HEK293 (cell line): Measurements from ENCODE around the gene CD302.

ENCODE experiments used
- CTCF ChIA-PET: fragments of 350-600 bp; formaldehyde crosslinking; extraction: SDS; loops from one replicate; lab custom pipeline; 2021; ENCODE audit warnings: antibody characterized with exemption; lab: Yijun Ruan, JAX
- POLR2A ChIA-PET: fragments of 300-600 bp; formaldehyde crosslinking; extraction: SDS; loops from one replicate; lab custom pipeline; 2020; ENCODE audit warnings: antibody characterized with exemption, inconsistent platforms; lab: Yijun Ruan, JAX
- H3K27ac ChIP-seq: fragments of 200-500 bp; sonication (Bioruptor generic); 2 replicates; pipeline ENCODE4 v1.5.1; 2014; ENCODE audit warnings: low read depth, low read length, control low read depth, inconsistent platforms; ENCODE audit errors: extremely low read depth
- H3K36me3 ChIP-seq, 2 experiments: fragments of 200-500 bp in 1 of 2; sonication (Bioruptor generic) in 1 of 2; 1 replicate in 1 of 2; 2 replicates in 1 of 2; pipeline ENCODE4 v1.5.1; 2014 to 2017; ENCODE audit warnings: inconsistent platforms in 2 of 2, low read length in 2 of 2; ENCODE audit not compliant: control insufficient read depth in 2 of 2, insufficient read depth in 1 of 2
- H3K4me1 ChIP-seq: fragments of 200-500 bp; sonication (Bioruptor generic); 2 replicates; pipeline ENCODE4 v1.5.1; 2014; ENCODE audit warnings: mild to moderate bottlenecking, low read length, inconsistent platforms; ENCODE audit not compliant: control insufficient read depth, insufficient read depth
- H3K4me3 ChIP-seq: 2 replicates; pipeline ENCODE4 v1.5.1; 2011; ENCODE audit warnings: low read depth, mild to moderate bottlenecking, control low read depth, low read length, moderate library complexity
- H3K9me3 ChIP-seq: fragments of 200-500 bp; sonication (Bioruptor generic); 2 replicates; pipeline ENCODE4 v1.5.1; 2014; ENCODE audit warnings: low read depth, low read length, inconsistent platforms; ENCODE audit not compliant: control insufficient read depth, insufficient read depth
- ELK4 ChIP-seq: IDR thresholded peaks from 2 replicates; pipeline ENCODE4 v1.6.1; 2011; ENCODE audit warnings: mild to moderate bottlenecking, low read depth, low read length, borderline replicate concordance
- GFI1B ChIP-seq: fragments of 450-650 bp; formaldehyde crosslinking; IDR thresholded peaks from 2 replicates; pipeline ENCODE4 v1.5.1; 2016; ENCODE audit warnings: missing biosample characterization, missing genetic modification characterization
- HOXC10 ChIP-seq: sonication (generic); formaldehyde crosslinking; IDR thresholded peaks from 2 replicates; pipeline ENCODE4 v1.8.1; 2023; ENCODE audit warnings: mild to moderate bottlenecking, missing genetic modification reagents
- KLF1 ChIP-seq: fragments of 450-650 bp; formaldehyde crosslinking; IDR thresholded peaks from 2 replicates; pipeline ENCODE4 v1.5.1; 2016; ENCODE audit warnings: missing biosample characterization, missing genetic modification characterization
- ZBTB21 ChIP-seq: fragments of 450-650 bp; formaldehyde crosslinking; IDR thresholded peaks from 2 replicates; pipeline ENCODE4 v1.5.1; 2017; ENCODE audit warnings: missing biosample characterization, missing genetic modification characterization
- ZBTB49 ChIP-seq: fragments of 450-650 bp; formaldehyde crosslinking; IDR thresholded peaks from 2 replicates; pipeline ENCODE4 v1.5.1; 2016; ENCODE audit warnings: missing biosample characterization, missing genetic modification characterization, low read depth
- ZBTB7A ChIP-seq: fragments of 450-650 bp; formaldehyde crosslinking; IDR thresholded peaks from 2 replicates; pipeline ENCODE4 v1.5.1; 2016; ENCODE audit warnings: low read depth, missing biosample characterization, missing genetic modification characterization
- ZFP3 ChIP-seq: fragments of 450-650 bp; formaldehyde crosslinking; IDR thresholded peaks from 2 replicates; pipeline ENCODE4 v1.5.1; 2016; ENCODE audit warnings: low read depth, missing biosample characterization, missing genetic modification characterization
- ZFP37 ChIP-seq: fragments of 450-650 bp; formaldehyde crosslinking; IDR thresholded peaks from 2 replicates; pipeline ENCODE4 v1.5.1; 2016; ENCODE audit warnings: missing biosample characterization, missing genetic modification characterization
- ZNF157 ChIP-seq: fragments of 450-650 bp; formaldehyde crosslinking; IDR thresholded peaks from 2 replicates; pipeline ENCODE4 v1.5.1; 2016; ENCODE audit warnings: missing biosample characterization, missing genetic modification characterization
- ZNF169 ChIP-seq: fragments of 450-650 bp; formaldehyde crosslinking; IDR thresholded peaks from 2 replicates; pipeline ENCODE4 v1.5.1; 2016; ENCODE audit warnings: missing biosample characterization, missing genetic modification characterization
- ZNF175 ChIP-seq: fragments of 450-650 bp; formaldehyde crosslinking; IDR thresholded peaks from 2 replicates; pipeline ENCODE4 v1.5.1; 2016; ENCODE audit warnings: missing biosample characterization, missing genetic modification characterization
- ZNF184 ChIP-seq: fragments of 450-650 bp; IDR thresholded peaks from 2 replicates; pipeline ENCODE4 v1.5.1; 2018; ENCODE audit warnings: missing biosample characterization, mild to moderate bottlenecking, missing genetic modification characterization
- ZNF26 ChIP-seq: fragments of 450-650 bp; formaldehyde crosslinking; IDR thresholded peaks from 2 replicates; pipeline ENCODE4 v1.5.1; 2016; ENCODE audit warnings: missing biosample characterization, missing genetic modification characterization
- ZNF274 ChIP-seq, 2 experiments: fragments of 200-500 bp in 1 of 2; fragments of 450-650 bp in 1 of 2; sonication (Bioruptor generic) in 1 of 2; formaldehyde crosslinking in 1 of 2; IDR thresholded peaks; 2 replicates each; pipeline versions ENCODE4 v1.5.1 to v1.6.1; 2014 to 2016; ENCODE audit warnings: borderline replicate concordance in 1 of 2, inconsistent platforms in 1 of 2, low read length in 1 of 2, missing biosample characterization in 1 of 2, missing genetic modification characterization in 1 of 2
- ZNF280D ChIP-seq: fragments of 450-650 bp; formaldehyde crosslinking; IDR thresholded peaks from 2 replicates; pipeline ENCODE4 v1.5.1; 2016; ENCODE audit warnings: missing biosample characterization, missing genetic modification characterization
- ZNF292 ChIP-seq: fragments of 450-650 bp; formaldehyde crosslinking; IDR thresholded peaks from 2 replicates; pipeline ENCODE4 v1.5.1; 2016; ENCODE audit warnings: low read depth, missing biosample characterization, missing genetic modification characterization, borderline replicate concordance
- ZNF596 ChIP-seq: fragments of 450-650 bp; IDR thresholded peaks from 2 replicates; pipeline ENCODE4 v1.5.0; 2018; ENCODE audit warnings: missing biosample characterization, mild to moderate bottlenecking, missing genetic modification characterization, moderate library complexity
- ZNF600 ChIP-seq: fragments of 450-650 bp; formaldehyde crosslinking; IDR thresholded peaks from 2 replicates; pipeline ENCODE4 v1.5.1; 2016; ENCODE audit warnings: missing biosample characterization, missing genetic modification characterization
- ZNF623 ChIP-seq: fragments of 450-650 bp; formaldehyde crosslinking; IDR thresholded peaks from 2 replicates; pipeline ENCODE4 v1.5.1; 2016; ENCODE audit warnings: missing biosample characterization, missing genetic modification characterization
- ZNF658 ChIP-seq: fragments of 450-650 bp; formaldehyde crosslinking; IDR thresholded peaks from 2 replicates; pipeline ENCODE4; 2016; ENCODE audit warnings: missing biosample characterization, missing genetic modification characterization
- ZNF660 ChIP-seq: fragments of 450-650 bp; IDR thresholded peaks from 2 replicates; pipeline ENCODE4 v1.5.1; 2018; ENCODE audit warnings: missing biosample characterization, mild to moderate bottlenecking, missing genetic modification characterization
- ZNF76 ChIP-seq: fragments of 450-650 bp; formaldehyde crosslinking; IDR thresholded peaks from 2 replicates; pipeline ENCODE4; 2016; ENCODE audit warnings: low read depth, missing biosample characterization, missing genetic modification characterization, borderline replicate concordance
- ZNF843 ChIP-seq: fragments of 450-650 bp; formaldehyde crosslinking; IDR thresholded peaks from 2 replicates; pipeline ENCODE4 v1.5.1; 2016; ENCODE audit warnings: missing biosample characterization, missing genetic modification characterization
- TF ChIP-seq, protein P1 (sequence below): fragments of 450-650 bp; formaldehyde crosslinking; IDR thresholded peaks from 2 replicates; pipeline ENCODE4 v1.5.1; 2016; ENCODE audit warnings: missing biosample characterization, missing genetic modification characterization
- TF ChIP-seq, protein P2 (sequence below): fragments of 450-650 bp; formaldehyde crosslinking; IDR thresholded peaks from 2 replicates; pipeline ENCODE4 v1.5.1; 2017; ENCODE audit warnings: missing biosample characterization, missing genetic modification characterization

Gene CD302

DNA sequence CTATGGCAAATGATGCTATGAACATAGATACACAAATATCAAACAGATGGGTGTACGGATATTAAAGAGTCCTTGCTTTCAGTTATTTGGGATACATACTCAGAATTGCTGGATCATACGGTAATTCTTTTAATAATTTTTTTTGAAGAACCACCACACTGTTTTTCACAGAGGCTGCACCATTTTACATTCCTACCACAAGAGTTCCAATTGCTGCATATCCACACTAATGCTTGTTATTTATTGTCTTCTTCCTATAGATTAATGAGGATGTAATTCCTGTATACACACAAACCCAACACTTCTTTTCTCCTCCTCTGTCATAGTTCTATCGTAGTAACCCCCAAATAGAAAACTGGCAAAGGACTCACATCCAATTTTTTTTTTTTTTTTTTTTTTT, 21.7 kb downstream of the CD302 start:
- Histone ChIP-seq H3K27ac (no peak overlapping the region), H3K4me3 (no peak overlapping the region), H3K4me1 (no peaks in the 10 kb centered on the region), H3K36me3 (peaks cover 0 to 9% of the 10 kb centered on the region in 2 experiments; a peak in 1 of 3 replicates), H3K9me3 (no peaks in the 10 kb centered on the region)
- POLR2A ChIA-PET = no interaction called here
- CTCF ChIA-PET = no interaction called here
- TF ChIP-seq ZNF596 (no peak), ZBTB7A (tag by site-specific recombination) (no peak), ZNF157 (tag by site-specific recombination) (no peak), ELK4 (no peak), ZNF292 (tag by site-specific recombination) (no peak), ZNF26 (no peak), ZNF623 (tag by site-specific recombination) (no peak), ZNF843 (tag by site-specific recombination) (no peak), ZNF600 (tag by site-specific recombination) (no peak), ZNF175 (no peak), ZBTB21 (tag by site-specific recombination) (no peak), ZFP37 (tag by site-specific recombination) (no peak), GFI1B (no peak), ZNF274 (IDR thresholded peaks at IDR 0.05; ENCODE audit: low read length) (no peak), ZNF274 (tag by site-specific recombination; IDR thresholded peaks at IDR 0.05; ENCODE audit: borderline replicate concordance) (no peak), ZBTB49 (no peak), ZNF658 (no peak), ZNF660 (tag by site-specific recombination) (no peak)
- TF ChIP-seq, protein P1, sequence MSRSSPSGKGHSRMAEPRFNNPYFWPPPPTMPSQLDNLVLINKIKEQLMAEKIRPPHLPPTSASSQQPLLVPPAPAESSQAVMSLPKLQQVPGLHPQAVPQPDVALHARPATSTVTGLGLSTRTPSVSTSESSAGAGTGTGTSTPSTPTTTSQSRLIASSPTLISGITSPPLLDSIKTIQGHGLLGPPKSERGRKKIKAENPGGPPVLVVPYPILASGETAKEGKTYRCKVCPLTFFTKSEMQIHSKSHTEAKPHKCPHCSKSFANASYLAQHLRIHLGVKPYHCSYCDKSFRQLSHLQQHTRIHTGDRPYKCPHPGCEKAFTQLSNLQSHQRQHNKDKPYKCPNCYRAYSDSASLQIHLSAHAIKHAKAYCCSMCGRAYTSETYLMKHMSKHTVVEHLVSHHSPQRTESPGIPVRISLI (tag by site-specific recombination) = no peak

GRCh38 chr2:159775021-159775420, 23.0 kb downstream of the CD302 start:
- Histone ChIP-seq H3K4me1 (no peaks in the 10 kb centered on the region), H3K4me3 (no peak overlapping the region), H3K36me3 (peaks cover 0 to 15% of the 10 kb centered on the region in 2 experiments; a peak in 1 of 3 replicates), H3K27ac (no peak overlapping the region), H3K9me3 (no peaks in the 10 kb centered on the region)
- ChIA-PET POLR2A (no interaction called here), CTCF (no interaction called here)
- no peak for TF ChIP-seq HOXC10 (CRISPR knock-in tag)
- TF ChIP-seq ZFP3 (tag by site-specific recombination) = no peak
- no peak for TF ChIP-seq ZNF169 (tag by site-specific recombination)
- TF ChIP-seq, protein P2, sequence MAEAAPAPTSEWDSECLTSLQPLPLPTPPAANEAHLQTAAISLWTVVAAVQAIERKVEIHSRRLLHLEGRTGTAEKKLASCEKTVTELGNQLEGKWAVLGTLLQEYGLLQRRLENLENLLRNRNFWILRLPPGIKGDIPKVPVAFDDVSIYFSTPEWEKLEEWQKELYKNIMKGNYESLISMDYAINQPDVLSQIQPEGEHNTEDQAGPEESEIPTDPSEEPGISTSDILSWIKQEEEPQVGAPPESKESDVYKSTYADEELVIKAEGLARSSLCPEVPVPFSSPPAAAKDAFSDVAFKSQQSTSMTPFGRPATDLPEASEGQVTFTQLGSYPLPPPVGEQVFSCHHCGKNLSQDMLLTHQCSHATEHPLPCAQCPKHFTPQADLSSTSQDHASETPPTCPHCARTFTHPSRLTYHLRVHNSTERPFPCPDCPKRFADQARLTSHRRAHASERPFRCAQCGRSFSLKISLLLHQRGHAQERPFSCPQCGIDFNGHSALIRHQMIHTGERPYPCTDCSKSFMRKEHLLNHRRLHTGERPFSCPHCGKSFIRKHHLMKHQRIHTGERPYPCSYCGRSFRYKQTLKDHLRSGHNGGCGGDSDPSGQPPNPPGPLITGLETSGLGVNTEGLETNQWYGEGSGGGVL (tag by site-specific recombination) = no peak
- no peak for TF ChIP-seq ZNF184 (tag by site-specific recombination)
- no peak for TF ChIP-seq ZNF280D
- TF ChIP-seq ZNF76 (tag by site-specific recombination) = no peak
- TF ChIP-seq KLF1 (tag by site-specific recombination) = no peak
